ENCODE results near the gene SNRPN. TPM values are rescaled to one million over a fixed set of nuclear protein-coding genes. Genes with fewer than 3 reads are reported as not detected.

SNRPN gene
- total RNA-seq, 4 donors from 2014 or later, result 31.3 to 48.1 (median 42.7) TPM

- TF ChIP-seq CTCF (IDR thresholded peaks at IDR 0.05; ENCODE audit: low read depth), result no peak
Measured at GRCh38 chr15:24957691-24958090, 2.9 kb downstream of the SNRPN start.

DNA sequence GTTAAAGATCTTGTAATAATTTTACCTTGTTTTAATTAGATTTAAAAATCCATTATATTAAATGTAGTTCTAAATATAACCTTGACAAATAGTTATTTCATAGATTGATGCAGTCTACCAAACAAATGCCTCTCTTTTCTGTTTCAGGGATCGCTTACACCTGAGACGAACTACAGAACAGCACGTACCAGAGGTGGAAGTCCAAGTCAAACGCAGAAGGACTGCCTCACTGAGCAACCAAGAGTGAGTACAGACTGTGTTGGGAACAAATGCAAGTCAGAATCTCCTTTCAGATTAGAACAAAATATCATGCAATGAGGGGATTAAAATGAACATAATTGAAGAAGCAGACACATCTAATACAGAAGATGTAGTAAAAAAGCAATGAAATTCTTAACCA lies 7.2 kb downstream of the SNRPN start:
- TF ChIP-seq CTCF (IDR thresholded peaks at IDR 0.05; ENCODE audit: low read depth), result no peak

DNA sequence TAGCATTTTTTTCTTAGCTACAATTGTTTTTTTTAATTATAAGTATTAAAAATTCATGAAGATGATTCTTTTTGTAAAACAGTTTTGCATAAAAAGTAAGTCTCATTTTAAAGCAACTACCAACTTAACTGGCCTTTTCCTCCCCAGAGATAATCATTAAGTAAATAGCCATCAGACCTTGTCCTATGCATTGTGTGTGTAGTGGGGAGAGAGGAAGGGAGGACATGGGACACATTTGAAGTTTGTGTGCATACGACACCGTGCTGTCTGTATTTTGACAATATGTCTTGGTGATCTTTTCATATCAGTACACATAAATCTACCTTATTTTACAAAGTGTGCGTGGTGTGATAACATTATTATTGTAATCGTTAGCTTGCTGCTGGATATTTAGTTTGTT lies 8.1 kb downstream of the SNRPN start:
- no peak for TF ChIP-seq CTCF (IDR thresholded peaks at IDR 0.05; ENCODE audit: low read depth)

- no peak for TF ChIP-seq CTCF (IDR thresholded peaks at IDR 0.05; ENCODE audit: low read depth)
Measured at GRCh38 chr15:24966364-24967103, 11.7 kb downstream of the SNRPN start.

GRCh38 chr15:24971052-24971451 lies 16.3 kb downstream of the SNRPN start:
- no peak for TF ChIP-seq CTCF (IDR thresholded peaks at IDR 0.05; ENCODE audit: low read depth)

DNA sequence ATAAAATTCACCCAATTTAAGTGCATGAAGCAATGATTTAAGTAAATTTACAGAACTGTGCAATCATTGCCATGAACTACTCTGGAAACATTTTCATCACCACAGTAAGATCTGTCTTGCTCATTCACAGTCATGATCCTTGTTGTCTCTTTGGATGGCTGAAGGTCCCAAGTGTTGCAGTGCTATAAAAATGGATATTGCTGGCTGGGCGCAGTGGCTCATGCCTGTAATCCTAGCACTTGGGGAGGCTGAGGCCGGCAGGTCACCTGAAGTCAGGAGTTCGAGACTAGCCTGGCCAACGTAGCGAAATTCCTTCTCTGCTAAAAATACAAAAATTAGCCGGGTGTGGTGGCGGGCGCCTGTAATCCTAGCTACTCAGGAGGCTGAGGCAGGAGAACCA lies 17.0 kb downstream of the SNRPN start:
- no peak for TF ChIP-seq CTCF (IDR thresholded peaks at IDR 0.05; ENCODE audit: low read depth)

- no peak for TF ChIP-seq CTCF (IDR thresholded peaks at IDR 0.05; ENCODE audit: low read depth)
Measured at GRCh38 chr15:24976932-24977331, 22.1 kb downstream of the SNRPN start.
